K562 (cell line): ENCODE measurements around the gene POLN. TPM values are rescaled to one million over a fixed set of nuclear protein-coding genes. Genes with fewer than 3 reads are reported as not detected.

Source experiments
- ATAC-seq: fragments of 200-7000 bp; cut with Tn5 transposase; 3 replicates; pipeline ENCODE4 v1.9.1; 2020; ENCODE audit warnings: moderate library complexity
- BruUV-seq: library from RNA; stranded (reverse); fragments of 400-500 nt; replicated peaks from 2 replicates; lab custom pipeline; 2021; lab: Mats Ljungman, UMichigan
- CTCF ChIA-PET: fragments of 300-600 bp; formaldehyde crosslinking; extraction: SDS; loops from one replicate; lab custom pipeline; 2021; ENCODE audit warnings: low intra/inter-chr PET ratio; lab: Yijun Ruan, JAX
- POLR2A ChIA-PET: fragments of 300-600, 350-650 bp; sonication (Branson Sonifier 250); formaldehyde crosslinking; extraction: SDS; loops from one replicate; lab custom pipeline; 2021; ENCODE audit warnings: antibody characterized with exemption, inconsistent platforms; lab: Yijun Ruan, JAX
- DNase-seq, 4 experiments: peaks; one replicate each; pipeline versions ENCODE4 v3.0.0 to v3.0.0-alpha.2; 2011 to 2018; ENCODE audit warnings: low spot score in 3 of 4, mixed read lengths in 3 of 4; ENCODE audit errors: extremely low read depth in 1 of 4
- FAIRE-seq: peaks from 2 replicates; lab custom pipeline; 2011; peaks lifted over from hg19 to GRCh38; lab: Jason Lieb, UNC
- H2AFZ ChIP-seq: 2 replicates; pipeline ENCODE4 v1.6.0; 2011; ENCODE audit warnings: low read depth, low read length, control low read depth, inconsistent platforms
- H3K27ac ChIP-seq: fragments of 200-600 bp; 3 replicates; pipeline ENCODE4 v1.8.0; 2011; ENCODE audit warnings: low read depth, mild to moderate bottlenecking, control low read depth, inconsistent platforms, low read length, moderate library complexity, mixed read lengths; ENCODE audit errors: extremely low read depth
- H3K27me3 ChIP-seq, 2 experiments: fragments of 300-600 bp in 1 of 2; 2 replicates in 1 of 2; 3 replicates in 1 of 2; pipeline versions ENCODE4 v1.6.0 to v1.8.0; 2011; ENCODE audit warnings: inconsistent platforms in 2 of 2, low read length in 2 of 2, mild to moderate bottlenecking in 1 of 2, mixed read lengths in 1 of 2, moderate library complexity in 1 of 2; ENCODE audit not compliant: control insufficient read depth in 2 of 2, insufficient read depth in 2 of 2
- H3K36me3 ChIP-seq: fragments of 300-600 bp; 3 replicates; pipeline ENCODE4 v1.8.0; 2011; ENCODE audit warnings: mild to moderate bottlenecking, low read length, inconsistent platforms; ENCODE audit not compliant: control insufficient read depth, insufficient read depth
- H3K4me1 ChIP-seq, 2 experiments: fragments of 200-600 bp in 1 of 2; replicated peaks in 1 of 2; 2 replicates in 1 of 2; 3 replicates in 1 of 2; pipeline versions ENCODE4 v1.5.1 to v1.8.0; 2011; ENCODE audit warnings: inconsistent platforms in 2 of 2, low read length in 2 of 2, mild to moderate bottlenecking in 1 of 2, mixed read lengths in 1 of 2, moderate library complexity in 1 of 2; ENCODE audit not compliant: control insufficient read depth in 2 of 2, insufficient read depth in 2 of 2
- H3K4me2 ChIP-seq: 2 replicates; pipeline ENCODE4 v1.6.1; 2011; ENCODE audit warnings: low read length, control low read depth, inconsistent platforms, mixed read lengths; ENCODE audit not compliant: insufficient read depth
- H3K4me3 ChIP-seq: fragments of 200-600 bp; sonication (generic), shearing (Covaris generic); 2 replicates; pipeline ENCODE4 v1.5.1; 2016; ENCODE audit warnings: control low read depth, inconsistent platforms
- H3K79me2 ChIP-seq: fragments of 200-600 bp; 3 replicates; pipeline ENCODE4 v1.8.0; 2011; ENCODE audit warnings: low read length, inconsistent platforms; ENCODE audit not compliant: control insufficient read depth, insufficient read depth
- H3K9ac ChIP-seq, 2 experiments: 2 replicates each; pipeline versions ENCODE4 v1.6.0 to v1.6.1; 2011; ENCODE audit warnings: low read depth in 2 of 2, low read length in 2 of 2, control low read depth in 1 of 2, inconsistent platforms in 1 of 2, mild to moderate bottlenecking in 1 of 2, mixed read lengths in 1 of 2; ENCODE audit not compliant: insufficient read depth in 1 of 2
- H3K9me1 ChIP-seq: one replicate; pipeline ENCODE4 v1.6.0; 2011; ENCODE audit warnings: inconsistent platforms, mild to moderate bottlenecking, low read length, moderate library complexity; ENCODE audit not compliant: control insufficient read depth, insufficient read depth
- H3K9me3 ChIP-seq: replicated peaks from 2 replicates; pipeline ENCODE4 v1.5.1; 2011; ENCODE audit warnings: low read depth, low read length, inconsistent platforms; ENCODE audit not compliant: control insufficient read depth, insufficient read depth
- H4K20me1 ChIP-seq: replicated peaks from 2 replicates; pipeline ENCODE4 v1.6.1; 2011; ENCODE audit warnings: low read length, inconsistent platforms, mixed read lengths; ENCODE audit not compliant: control insufficient read depth, insufficient read depth
- ATF4 ChIP-seq: fragments of 450-650 bp; formaldehyde crosslinking; IDR thresholded peaks from 2 replicates; pipeline ENCODE4 v1.4.0; 2022; ENCODE audit warnings: mild to moderate bottlenecking, moderate library complexity
- CBX8 ChIP-seq: fragments of 200-600 bp; sonication (generic); IDR thresholded peaks from 2 replicates; pipeline ENCODE4 v1.6.1; 2012; ENCODE audit warnings: borderline replicate concordance, mixed run types, low read depth, mild to moderate bottlenecking, moderate library complexity, mixed read lengths, low read length, control low read depth, inconsistent platforms; ENCODE audit not compliant: poor library complexity, severe bottlenecking; ENCODE audit errors: extremely low read depth
- ERF ChIP-seq: fragments of 450-650 bp; formaldehyde crosslinking; IDR thresholded peaks from 2 replicates; pipeline ENCODE4 v1.4.0; 2020; ENCODE audit warnings: mild to moderate bottlenecking, mixed read lengths
- EZH2 ChIP-seq: IDR thresholded peaks from 2 replicates; pipeline ENCODE4 v1.6.1; 2012; ENCODE audit warnings: low read depth, mild to moderate bottlenecking, inconsistent platforms, low read length, borderline replicate concordance
- FOXP1 ChIP-seq: sonication (generic); formaldehyde crosslinking; IDR thresholded peaks from 2 replicates; pipeline ENCODE4 v1.8.0; 2022; ENCODE audit warnings: mild to moderate bottlenecking, missing genetic modification reagents
- KDM2B ChIP-seq: fragments of 250-450 bp; sonication (Bioruptor Pico); IDR thresholded peaks from 2 replicates; pipeline ENCODE4 v1.8.0; 2021; ENCODE audit warnings: mild to moderate bottlenecking, moderate library complexity
- SAFB ChIP-seq: fragments of 200-400 bp; formaldehyde crosslinking; IDR thresholded peaks from 2 replicates; pipeline ENCODE4 v1.6.1; 2017; ENCODE audit warnings: low read depth, low read length, borderline replicate concordance
- TFAP4 ChIP-seq: sonication (generic); formaldehyde crosslinking; IDR thresholded peaks from 2 replicates; pipeline ENCODE4 v1.8.0; 2022; ENCODE audit warnings: missing genetic modification reagents, mild to moderate bottlenecking, moderate library complexity, borderline replicate concordance
- ZBTB11 ChIP-seq, 3 experiments: fragments of 200-800 bp in 1 of 3; fragments of 250-450 bp in 1 of 3; fragments of 450-650 bp in 1 of 3; sonication (Bioruptor Pico) in 1 of 3; sonication (Bioruptor generic) in 1 of 3; formaldehyde crosslinking in 1 of 3; IDR thresholded peaks; 2 replicates each; pipeline versions ENCODE4 v1.6.1 to v1.8.0; 2016 to 2022; ENCODE audit warnings: mild to moderate bottlenecking in 2 of 3, missing genetic modification characterization in 2 of 3, missing compliant biosample characterization in 1 of 3, moderate library complexity in 1 of 3
- ZNF589 ChIP-seq: fragments of 200-800 bp; sonication (Bioruptor generic); IDR thresholded peaks from 2 replicates; pipeline ENCODE4 v1.6.1; 2016; ENCODE audit warnings: low read depth, missing genetic modification characterization, missing compliant biosample characterization
- WGBS: fragments of 100-300 bp; shearing (Covaris generic); methylation state at CpG from one replicate; pipeline ENCODE4 v1.1.6; 2016; ENCODE audit warnings: low coverage, mixed read lengths; ENCODE audit not compliant: insufficient coverage; ENCODE audit errors: missing lambda C conversion rate; 5-methylcytosine and 5-hydroxymethylcytosine counted together
- in situ Hi-C: fragments of 300-500 bp; cut with MboI; formaldehyde crosslinking; loops from 4 replicates; pipeline ENCODE4 v1.15.0; 2018; ENCODE audit warnings: inconsistent platforms, mixed read lengths
- intact Hi-C: fragments of 100-400 bp; cut with micrococcal nuclease; formaldehyde crosslinking; loops from 2 replicates; pipeline ENCODE4 v1.14.2; 2022
- polyA plus RNA-seq, 8 experiments: library from polyadenylated mRNA; depleted of rRNA in 4 of 8; stranded (reverse) in 5 of 8; unstranded in 3 of 8; fragments of >200 nt; fragmentation: Nextera tagmentation in 2 of 8; fragmentation: Illumina TruSeq in 1 of 8; extraction: Ambion mirVana in 2 of 8; extraction: Trizol in 1 of 8; gene quantifications; 2 replicates each; pipeline versions ENCODE4 v1.2.1 to v1.2.3, GENCODE V29; 2011 to 2014; ENCODE audit warnings: inconsistent platforms in 1 of 8, missing spikeins in 1 of 8
- total RNA-seq, 7 experiments: library from RNA; depleted of rRNA in 6 of 7; stranded (reverse); fragments of >200 nt in 6 of 7; fragmentation: Illumina TruSeq in 2 of 7; extraction: Trizol in 2 of 7; gene quantifications; 2 replicates each; pipeline versions ENCODE4 v1.2.1 to v1.2.3, GENCODE V29; 2011 to 2021; ENCODE audit warnings: low replicate concordance in 1 of 7
- TF ChIP-seq, protein P1 (sequence below): fragments of 250-450 bp; sonication (Bioruptor Pico); IDR thresholded peaks from 2 replicates; pipeline ENCODE4 v1.8.0; 2021; ENCODE audit warnings: moderate library complexity, mild to moderate bottlenecking, inconsistent platforms

The POLN gene
- total and polyA plus RNA-seq, 9 of the 15 experiments (the other 6 are each of a cell fraction or from before 2014, with no cell fraction given), result 0.08 to 0.91 (median 0.32) TPM

GRCh38 chr4:2058264-2059045, 183.5 kb downstream of the POLN start:
- H3K9ac ChIP-seq, result peak overlapping the region in 1 of 2 experiments; percentile 81; a peak in 2 of 4 replicates
- peak overlapping the region; percentile 53 for H3K4me3 ChIP-seq
- H3K4me2 ChIP-seq, result peak overlapping the region; percentile 63; the same call in 1 of the 2 replicates
- ATAC-seq (peak; percentile 56), DNase-seq (peak; percentile 45 to 82 (median 81)), FAIRE-seq (no peak)
- peaks cover 0 to 47% of the 10 kb centered on the region in 2 experiments; a peak in 3 of 5 replicates for H3K4me1 ChIP-seq
- ChIA-PET CTCF (no interaction called here), POLR2A (interaction anchor here (0.5 to 1.3 kb wide), 3 partner anchors 8 to 50 kb away, joined by 3 read pairs; no protein-coding TSS in a partner anchor)
- no peaks in the 10 kb centered on the region; the same call in 2 of the 3 replicates for H3K36me3 ChIP-seq
- H3K79me2 ChIP-seq, result no peaks in the 10 kb centered on the region
- intact Hi-C loops (no loop called here), in situ Hi-C loops (no loop called here)
- no peaks in the 10 kb centered on the region for H4K20me1 ChIP-seq
- no peaks in the 10 kb centered on the region for H3K9me1 ChIP-seq
- no peak overlapping the region for H3K27ac ChIP-seq
- no peaks in the 10 kb centered on the region for H3K27me3 ChIP-seq
- no peaks in the 10 kb centered on the region for H3K9me3 ChIP-seq
- WGBS, result 23% methylated on average over 13 of the region's 93 CpGs
- peak overlapping the region; percentile 74; the same call in 1 of the 2 replicates for H2AFZ ChIP-seq
- no TSS peak for BruUV-seq
- no peak for TF ChIP-seq ATF4 (CRISPR knock-in tag)
- TF ChIP-seq EZH2, result no peak
- 0 out of 6 replicates have a peak, but pooled peaks of 1 of the 3 experiments have one; percentile 19 for TF ChIP-seq ZBTB11 (CRISPR knock-in tag; IDR thresholded peaks at IDR 0.05)
- TF ChIP-seq, protein P1, sequence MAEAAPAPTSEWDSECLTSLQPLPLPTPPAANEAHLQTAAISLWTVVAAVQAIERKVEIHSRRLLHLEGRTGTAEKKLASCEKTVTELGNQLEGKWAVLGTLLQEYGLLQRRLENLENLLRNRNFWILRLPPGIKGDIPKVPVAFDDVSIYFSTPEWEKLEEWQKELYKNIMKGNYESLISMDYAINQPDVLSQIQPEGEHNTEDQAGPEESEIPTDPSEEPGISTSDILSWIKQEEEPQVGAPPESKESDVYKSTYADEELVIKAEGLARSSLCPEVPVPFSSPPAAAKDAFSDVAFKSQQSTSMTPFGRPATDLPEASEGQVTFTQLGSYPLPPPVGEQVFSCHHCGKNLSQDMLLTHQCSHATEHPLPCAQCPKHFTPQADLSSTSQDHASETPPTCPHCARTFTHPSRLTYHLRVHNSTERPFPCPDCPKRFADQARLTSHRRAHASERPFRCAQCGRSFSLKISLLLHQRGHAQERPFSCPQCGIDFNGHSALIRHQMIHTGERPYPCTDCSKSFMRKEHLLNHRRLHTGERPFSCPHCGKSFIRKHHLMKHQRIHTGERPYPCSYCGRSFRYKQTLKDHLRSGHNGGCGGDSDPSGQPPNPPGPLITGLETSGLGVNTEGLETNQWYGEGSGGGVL (CRISPR knock-in tag), result no peak
- no peak for TF ChIP-seq ZNF589
- 0 out of 2 replicates have a peak, but pooled peaks have one; percentile 29 for TF ChIP-seq KDM2B (CRISPR knock-in tag)
- TF ChIP-seq CBX8, result no peak
- TF ChIP-seq FOXP1 (CRISPR knock-in tag), result no peak
- TF ChIP-seq ERF, result no peak
- TF ChIP-seq TFAP4 (CRISPR knock-in tag), result 0 out of 2 replicates have a peak, but pooled peaks have one; percentile 16
- TF ChIP-seq SAFB, result peak; percentile 59; the same call in 1 of the 2 replicates
